Fibroblast of lung (primary cell): ENCODE data around the gene CEP192. TPM values are rescaled to one million over a fixed set of nuclear protein-coding genes. Genes with fewer than 3 reads are reported as not detected.

Experiments
- DNase-seq, 2 donors: peaks; one replicate each; pipeline versions ENCODE4 v3.0.0 to v3.0.0-alpha.2; 2010; ENCODE audit warnings: low read depth in 2 of 2
- H2AFZ ChIP-seq: 2 replicates; pipeline ENCODE4 v1.5.1; 2012; ENCODE audit warnings: low read length, control low read depth, inconsistent platforms
- H3K27ac ChIP-seq: 2 replicates; pipeline ENCODE4 v1.5.1; 2011; ENCODE audit warnings: low read length, control low read depth; ENCODE audit not compliant: insufficient read depth
- H3K27me3 ChIP-seq: 2 replicates; pipeline ENCODE4 v1.5.1; 2011; ENCODE audit warnings: mild to moderate bottlenecking, low read length; ENCODE audit not compliant: control insufficient read depth, insufficient read depth
- H3K36me3 ChIP-seq: 2 replicates; pipeline ENCODE4 v1.5.1; 2011; ENCODE audit warnings: low read length; ENCODE audit not compliant: control insufficient read depth, insufficient read depth
- H3K4me1 ChIP-seq: 2 replicates; pipeline ENCODE4 v1.5.1; 2011; ENCODE audit warnings: low read length; ENCODE audit not compliant: control insufficient read depth, insufficient read depth; ENCODE audit errors: extremely low read depth
- H3K4me2 ChIP-seq: 2 replicates; pipeline ENCODE4 v1.5.1; 2011; ENCODE audit warnings: low read length, control low read depth; ENCODE audit not compliant: insufficient read depth; ENCODE audit errors: extremely low read depth
- H3K4me3 ChIP-seq, 4 experiments: fragments of 200-600 bp in 1 of 4; sonication (generic) in 1 of 4; replicated peaks in 1 of 4; 2 replicates each; pipeline ENCODE4 v1.5.1; 2011 to 2016; ENCODE audit warnings: low read length in 4 of 4, low read depth in 3 of 4, mild to moderate bottlenecking in 3 of 4, control low read depth in 2 of 4, inconsistent platforms in 1 of 4, mixed read lengths in 1 of 4; ENCODE audit not compliant: insufficient read depth in 1 of 4; ENCODE audit errors: control extremely low read depth in 1 of 4
- H3K79me2 ChIP-seq: 2 replicates; pipeline ENCODE4 v1.5.1; 2012; ENCODE audit warnings: mild to moderate bottlenecking, low read length, inconsistent platforms; ENCODE audit not compliant: control insufficient read depth, insufficient read depth
- H3K9ac ChIP-seq: 2 replicates; pipeline ENCODE4 v1.5.1; 2011; ENCODE audit warnings: mild to moderate bottlenecking, low read length, control low read depth; ENCODE audit not compliant: insufficient read depth
- H3K9me3 ChIP-seq: 2 replicates; pipeline ENCODE4 v1.5.1; 2012; ENCODE audit warnings: low read depth, low read length; ENCODE audit not compliant: control insufficient read depth, insufficient read depth
- H4K20me1 ChIP-seq: 2 replicates; pipeline ENCODE4 v1.5.1; 2011; ENCODE audit warnings: low read length; ENCODE audit not compliant: control insufficient read depth, insufficient read depth; ENCODE audit errors: extremely low read depth
- CTCF ChIP-seq, 2 donors: IDR thresholded peaks in 1 of 2; conservative IDR thresholded peaks in 1 of 2; 1 replicate in 1 of 2; 2 replicates in 1 of 2; pipeline ENCODE4 v1.5.1; 2011 to 2012; ENCODE audit warnings: low read length in 2 of 2, control low read depth in 1 of 2, inconsistent platforms in 1 of 2, low read depth in 1 of 2, mild to moderate bottlenecking in 1 of 2
- EZH2 ChIP-seq: IDR thresholded peaks from 2 replicates; pipeline ENCODE4 v1.5.1; 2012; ENCODE audit warnings: low read length, control low read depth, mild to moderate bottlenecking; ENCODE audit errors: missing control alignments
- polyA plus RNA-seq, 2 donors: library from polyadenylated mRNA; depleted of rRNA in 1 of 2; stranded (reverse) in 1 of 2; unstranded in 1 of 2; fragments of >200 nt; gene quantifications; 2 replicates each; pipeline ENCODE4 v1.2.1, GENCODE V29; 2011 to 2012; ENCODE audit warnings: missing spikeins in 1 of 2
- total RNA-seq: library from RNA; depleted of rRNA; stranded (reverse); fragments of >200 nt; gene quantifications from 2 replicates; pipeline ENCODE4 v1.2.1, GENCODE V29; 2014

The CEP192 gene
- total and polyA plus RNA-seq, 2 donors (not counting 1 experiment from before 2014, with no cell fraction given) = 12.5 to 32.7 TPM

- Histone ChIP-seq H3K79me2 (no peaks in the 10 kb centered on the region), H3K4me1 (no peaks in the 10 kb centered on the region), H3K27me3 (no peaks in the 10 kb centered on the region), H4K20me1 (no peaks in the 10 kb centered on the region), H3K36me3 (peaks cover 14% of the 10 kb centered on the region), H3K4me2 (no peak overlapping the region), H2AFZ (no peak overlapping the region), H3K27ac (no peak overlapping the region), H3K9me3 (no peaks in the 10 kb centered on the region), H3K4me3 (no peak overlapping the region), H3K9ac (no peak overlapping the region)
- TF ChIP-seq EZH2 = no peak
- TF ChIP-seq CTCF (conservative IDR thresholded peaks at IDR 0.05 in 1 of 2, IDR thresholded peaks at IDR 0.05 in 1 of 2; ENCODE audit: low read depth in 1 of 2, low read length in 2 of 2) = no peak
- DNase-seq = peak in 1 of 2 donors; percentile 19
These were observed 60.0 kb downstream of the CEP192 start for GRCh38 chr18:13051159-13051558.

DNA sequence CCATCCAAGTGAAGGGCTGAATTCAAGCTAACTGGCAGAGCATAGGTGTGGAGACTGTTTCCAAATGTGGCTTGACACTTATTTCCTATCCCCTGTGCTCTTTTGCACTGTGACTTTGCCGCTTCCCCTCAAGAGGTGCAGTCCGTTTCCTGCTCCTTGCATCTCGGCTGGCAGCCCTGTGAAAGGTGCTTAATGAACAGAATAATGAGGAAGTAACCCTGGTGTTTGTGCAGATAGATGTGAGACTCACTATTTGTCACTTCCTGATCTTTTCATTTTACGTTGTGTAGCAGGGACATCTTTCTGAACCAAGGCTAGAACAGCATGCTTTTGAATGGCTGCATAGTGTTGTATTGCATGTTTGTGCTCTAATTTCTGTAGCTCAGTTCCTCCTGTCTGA, 60.8 kb downstream of the CEP192 start:
- H3K4me1 ChIP-seq = no peaks in the 10 kb centered on the region
- no peaks in the 10 kb centered on the region for H4K20me1 ChIP-seq
- H3K4me3 ChIP-seq = no peak overlapping the region
- H3K4me2 ChIP-seq = no peak overlapping the region
- DNase-seq = no peak
- no peak overlapping the region for H2AFZ ChIP-seq
- no peak overlapping the region for H3K9ac ChIP-seq
- H3K27me3 ChIP-seq = no peaks in the 10 kb centered on the region
- no peaks in the 10 kb centered on the region for H3K9me3 ChIP-seq
- peaks cover 14% of the 10 kb centered on the region for H3K36me3 ChIP-seq
- H3K27ac ChIP-seq = no peak overlapping the region
- no peaks in the 10 kb centered on the region for H3K79me2 ChIP-seq
- TF ChIP-seq CTCF (conservative IDR thresholded peaks at IDR 0.05 in 1 of 2, IDR thresholded peaks at IDR 0.05 in 1 of 2; ENCODE audit: low read depth in 1 of 2, low read length in 2 of 2) (no peak), EZH2 (no peak)

- Histone ChIP-seq H3K27me3 (no peaks in the 10 kb centered on the region), H2AFZ (no peak overlapping the region), H4K20me1 (no peaks in the 10 kb centered on the region), H3K4me2 (no peak overlapping the region), H3K36me3 (peaks cover 16% of the 10 kb centered on the region), H3K4me3 (no peak overlapping the region), H3K79me2 (no peaks in the 10 kb centered on the region), H3K9me3 (no peaks in the 10 kb centered on the region), H3K9ac (no peak overlapping the region), H3K4me1 (no peaks in the 10 kb centered on the region), H3K27ac (no peak overlapping the region)
- no peak for DNase-seq
- TF ChIP-seq CTCF (conservative IDR thresholded peaks at IDR 0.05 in 1 of 2, IDR thresholded peaks at IDR 0.05 in 1 of 2; ENCODE audit: low read depth in 1 of 2, low read length in 2 of 2) = no peak
- TF ChIP-seq EZH2 = no peak
These were observed 63.2 kb downstream of the CEP192 start for GRCh38 chr18:13054336-13054735.
